Fibroblast of skin of right biceps (primary cell): Measurements from ENCODE around the gene PSD.

Source experiments
- DNase-seq: peaks from one replicate; pipeline ENCODE4 v3.0.0-alpha.2; 2013

PSD gene

DNA sequence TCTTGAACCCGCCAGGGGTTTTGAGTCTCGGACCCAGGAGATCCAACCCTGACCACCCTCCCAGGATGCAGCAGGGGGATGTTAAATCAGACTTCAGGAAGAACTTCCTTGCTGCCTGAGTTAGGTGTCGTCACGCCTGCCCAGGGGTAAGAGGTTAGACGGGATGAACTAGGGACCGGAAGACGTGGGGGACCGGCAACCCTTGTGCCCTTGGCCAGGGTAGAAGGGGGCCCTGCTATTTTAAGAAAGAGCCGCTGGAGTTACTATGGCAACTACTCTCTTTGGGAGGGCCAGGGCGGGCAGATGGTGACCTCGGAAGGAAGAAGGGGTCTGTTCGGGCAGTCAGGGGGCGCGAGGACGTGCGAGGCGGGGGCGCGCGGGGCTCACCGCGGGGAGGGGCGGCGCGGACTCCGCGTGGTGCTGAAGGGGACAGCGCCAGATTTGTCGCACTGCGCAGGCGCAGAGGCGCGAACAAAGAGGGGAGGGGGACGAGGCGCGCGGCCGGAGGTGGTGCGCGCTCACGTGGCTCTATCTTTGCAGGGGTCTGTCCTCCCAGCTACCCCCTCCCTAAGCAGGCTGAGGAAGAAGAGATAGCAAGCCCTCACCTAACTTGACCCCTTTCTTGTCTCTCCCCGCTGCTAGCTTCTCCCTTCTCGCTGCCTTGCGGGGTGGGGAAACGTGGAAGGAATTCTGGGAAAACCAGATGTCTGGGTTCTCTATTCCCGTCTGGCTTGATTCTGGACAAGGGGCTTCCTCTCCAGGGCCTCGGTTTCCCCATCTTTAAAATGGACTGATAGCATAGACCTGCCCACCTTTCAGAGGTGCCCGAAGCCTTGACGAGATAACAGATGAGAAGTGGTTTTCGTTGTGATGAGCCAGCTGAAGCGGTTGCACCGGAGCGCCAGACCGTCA, 940 bp upstream of the PSD start:
- DNase-seq: peak; percentile 30

DNA sequence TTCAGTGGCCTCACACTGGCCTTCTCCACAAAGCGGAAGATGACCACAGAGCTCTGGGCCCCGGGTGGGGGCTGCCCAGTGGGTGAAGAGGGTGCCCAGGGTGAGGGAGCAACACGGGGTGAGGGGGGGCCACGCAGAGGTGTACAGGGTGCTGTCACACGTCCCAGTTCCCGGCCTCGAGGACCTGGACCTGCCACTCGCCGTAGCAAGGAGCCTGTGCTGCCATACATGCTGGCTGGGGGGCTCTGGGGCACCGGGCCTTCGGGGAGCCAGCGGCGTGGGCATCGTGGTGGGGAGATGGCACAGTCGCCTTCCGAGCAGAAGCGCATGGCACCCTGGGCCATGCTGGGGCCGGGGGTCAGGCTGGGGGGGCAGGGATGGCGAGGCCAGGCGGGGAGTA, 1.9 kb downstream of the PSD start:
- no peak for DNase-seq

DNA sequence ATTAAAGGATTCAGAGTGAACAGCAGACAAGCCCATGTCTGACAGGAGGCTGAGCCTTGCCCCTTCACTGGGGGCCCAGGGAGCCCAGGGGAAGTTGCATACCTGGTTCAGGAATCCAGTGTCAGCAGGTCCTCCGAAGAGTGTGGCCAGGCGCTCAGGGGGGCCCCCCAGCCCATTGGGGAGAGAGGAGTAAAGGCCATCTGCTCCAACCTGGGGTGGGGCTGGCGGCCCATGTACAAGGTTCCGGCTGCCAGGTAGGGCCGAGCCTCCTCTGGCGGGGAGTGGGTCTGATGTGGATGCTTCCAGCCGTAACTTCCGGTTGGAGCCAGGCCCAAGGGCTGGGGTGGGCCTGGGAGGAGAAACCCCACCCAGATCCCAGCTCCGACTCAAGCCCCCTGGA, 2.3 kb downstream of the PSD start:
- no peak for DNase-seq

DNA sequence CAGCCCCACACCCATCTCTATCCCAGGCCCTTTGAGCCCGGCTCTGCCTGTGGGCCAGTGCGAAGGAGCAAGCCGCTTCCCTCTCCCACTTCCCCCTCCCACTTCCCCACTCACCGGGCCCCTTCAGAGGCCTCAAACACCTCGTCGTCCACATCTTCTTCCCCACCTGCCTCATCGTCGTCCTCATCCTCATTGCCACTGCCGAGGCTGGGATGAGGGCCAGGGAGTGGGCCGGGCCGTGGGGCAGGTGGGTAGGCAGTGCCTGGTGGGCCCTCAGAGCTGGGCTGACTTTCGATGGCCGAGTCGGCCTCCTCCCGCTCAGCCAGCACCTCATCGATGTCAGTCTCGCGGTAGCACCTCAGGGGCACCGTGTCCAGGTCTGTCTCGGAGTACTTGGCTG, 3.8 kb downstream of the PSD start:
- DNase-seq: no peak

DNA sequence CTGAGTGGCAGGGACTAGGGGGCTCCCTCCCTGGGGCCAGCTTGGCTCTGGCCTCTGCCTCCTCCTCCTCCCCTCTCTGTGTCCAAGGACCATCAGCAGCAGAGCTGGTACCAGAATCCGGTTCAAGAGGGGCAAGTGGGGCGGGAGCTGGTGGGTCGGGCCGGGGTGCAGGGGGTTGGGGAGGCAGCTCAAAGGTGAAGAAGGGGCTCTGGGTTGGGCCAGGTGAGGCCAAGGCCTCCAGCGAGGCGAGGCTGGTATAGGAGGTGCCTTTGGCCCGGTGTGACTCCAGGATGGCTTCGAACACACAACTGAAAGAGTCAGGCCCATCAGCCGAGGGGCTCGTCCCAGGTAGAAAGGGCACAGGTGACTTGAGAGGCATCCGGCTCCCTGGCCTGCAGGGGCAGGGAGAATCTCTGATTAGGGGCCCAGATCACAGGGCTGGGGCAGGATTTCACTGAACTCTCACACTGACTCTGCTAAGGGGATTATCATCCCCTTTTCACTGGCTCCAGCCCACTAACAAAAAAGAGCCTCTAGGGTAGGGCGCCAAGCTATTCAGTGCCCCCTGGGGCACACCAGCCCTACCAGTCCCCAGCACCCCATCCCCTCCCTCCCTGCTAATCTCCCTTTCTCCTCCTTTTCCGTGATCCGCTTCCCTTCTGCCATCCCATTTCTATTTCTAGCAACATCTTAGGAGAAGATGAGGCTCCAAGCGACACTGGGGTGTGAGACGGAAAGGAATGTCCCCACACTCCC, 4.6 kb downstream of the PSD start:
- DNase-seq: no peak

DNA sequence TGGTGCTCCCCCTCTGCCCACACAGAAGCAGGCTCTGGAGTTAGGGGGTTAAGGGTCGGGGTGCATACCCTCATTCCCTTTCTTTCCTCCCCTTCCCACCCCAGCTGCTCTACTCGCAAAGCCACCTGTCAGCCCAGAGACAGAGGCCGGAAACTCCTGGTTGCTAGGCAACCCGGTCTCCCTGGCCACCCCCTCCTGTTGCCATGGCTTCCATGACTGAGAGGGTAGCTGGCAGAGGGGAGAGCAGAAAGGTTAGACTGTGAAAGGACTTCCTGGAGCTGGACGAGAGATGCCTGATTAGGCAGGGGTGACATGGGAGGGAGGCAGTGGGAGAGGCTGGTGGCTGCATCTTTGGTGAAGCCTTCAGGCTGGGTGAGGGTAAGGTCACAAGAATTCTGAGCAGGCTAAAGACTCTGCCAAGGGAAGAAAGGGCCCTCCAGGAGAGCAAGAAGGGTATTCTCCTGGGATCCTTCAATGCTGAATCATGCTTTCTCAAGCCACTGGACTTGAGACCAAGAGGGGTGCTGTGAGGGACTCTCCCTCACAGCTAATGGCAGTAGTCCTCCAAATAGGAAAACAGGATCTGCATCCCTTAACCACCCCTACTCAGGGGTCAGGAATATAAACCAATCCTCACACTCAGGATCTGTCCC, 5.4 kb downstream of the PSD start:
- no peak for DNase-seq

DNA sequence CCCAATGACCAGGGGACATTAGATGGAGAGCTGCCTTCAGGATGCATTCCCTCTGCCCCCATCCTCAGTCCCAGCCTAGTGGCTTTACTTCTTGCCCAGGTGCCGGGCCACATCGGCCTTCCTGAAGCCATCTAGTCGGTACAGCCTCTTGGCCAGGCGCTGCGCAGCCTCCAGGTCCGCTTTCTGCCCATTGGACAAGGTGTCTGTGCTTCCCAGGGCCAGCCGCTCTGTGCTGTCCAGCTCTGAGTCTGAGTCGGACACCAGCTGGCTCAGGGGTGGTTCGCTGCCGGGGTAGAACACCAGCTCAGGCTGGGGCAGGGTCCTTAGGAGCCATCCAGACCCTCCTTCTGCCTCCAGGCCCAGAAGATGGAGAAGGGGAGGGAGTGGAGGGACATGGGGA, 6.3 kb downstream of the PSD start:
- no peak for DNase-seq

DNA sequence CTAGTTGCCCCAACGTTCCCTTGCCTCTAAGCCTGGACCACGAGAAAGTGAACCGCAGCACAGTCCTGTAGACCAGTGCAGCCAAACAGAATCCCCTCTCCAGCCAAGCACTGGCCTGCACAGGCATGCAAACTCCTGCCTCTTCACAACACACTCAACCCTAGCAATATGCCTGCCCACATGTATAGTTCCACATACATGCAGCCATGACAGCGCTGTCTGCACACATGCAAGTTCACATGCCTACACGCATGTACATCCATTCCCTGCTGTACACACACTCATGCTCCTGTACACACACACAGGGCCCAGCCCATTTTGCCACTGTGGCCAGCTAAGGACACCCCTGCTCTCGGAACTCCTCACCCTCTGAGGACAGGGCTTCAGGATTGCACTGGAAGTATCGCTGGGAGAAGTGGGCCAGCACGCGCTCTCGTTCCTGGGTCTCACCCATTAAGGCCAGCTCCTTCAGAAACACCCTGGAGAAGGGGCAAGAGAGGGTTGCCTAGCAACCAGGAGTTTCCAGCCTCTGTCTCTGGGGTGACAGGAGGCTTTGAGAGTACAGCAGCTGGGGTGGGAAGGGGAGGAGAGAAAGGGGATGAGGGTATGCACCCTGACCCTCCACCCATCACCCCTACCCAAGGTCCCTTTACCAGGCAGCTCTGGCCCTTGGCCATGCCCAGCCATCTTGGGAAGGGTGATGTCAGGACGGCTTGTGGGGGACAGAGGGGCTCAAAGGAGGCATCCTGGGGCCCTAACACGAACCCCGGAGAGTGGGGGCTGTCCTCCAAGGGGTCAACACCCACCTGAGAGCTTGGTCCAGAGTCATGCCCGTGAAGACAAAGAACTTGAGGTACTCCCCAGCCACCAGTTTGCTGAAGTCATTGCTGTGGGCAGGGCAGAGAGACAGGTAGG, 7.0 kb downstream of the PSD start:
- DNase-seq: no peak

DNA sequence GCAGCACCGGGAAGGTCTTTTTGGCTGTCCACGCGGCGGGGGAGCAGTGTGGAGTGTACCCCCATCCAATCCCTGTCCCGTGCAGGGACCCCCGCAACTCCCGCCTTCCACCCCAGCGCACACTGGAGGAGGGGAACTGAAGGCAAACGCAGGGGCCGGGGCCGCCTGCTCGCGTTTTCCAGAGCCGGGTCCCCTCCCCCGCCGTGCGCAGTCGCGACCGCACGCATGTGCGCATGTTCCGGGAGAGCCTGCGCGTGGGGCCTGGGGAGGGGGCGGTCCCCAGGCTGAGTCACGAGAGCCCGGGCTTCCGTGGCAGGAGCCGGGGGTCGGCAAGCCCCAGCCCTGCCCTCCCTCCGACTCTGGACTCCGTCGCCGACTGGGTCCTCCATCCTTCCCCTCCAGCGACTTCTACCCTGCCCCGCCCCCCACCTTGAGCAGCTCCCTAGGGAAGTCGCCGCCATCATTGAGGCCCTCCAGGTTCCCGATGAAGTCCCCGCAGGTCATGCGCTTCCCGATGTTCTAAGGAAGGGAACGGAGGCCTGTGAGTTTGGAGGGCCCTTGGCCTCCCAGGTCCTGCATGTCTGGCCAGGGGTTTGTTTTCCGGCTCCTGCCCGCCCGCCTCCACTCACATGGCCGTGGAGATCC, 8.0 kb downstream of the PSD start:
- DNase-seq: peak; percentile 41

DNA sequence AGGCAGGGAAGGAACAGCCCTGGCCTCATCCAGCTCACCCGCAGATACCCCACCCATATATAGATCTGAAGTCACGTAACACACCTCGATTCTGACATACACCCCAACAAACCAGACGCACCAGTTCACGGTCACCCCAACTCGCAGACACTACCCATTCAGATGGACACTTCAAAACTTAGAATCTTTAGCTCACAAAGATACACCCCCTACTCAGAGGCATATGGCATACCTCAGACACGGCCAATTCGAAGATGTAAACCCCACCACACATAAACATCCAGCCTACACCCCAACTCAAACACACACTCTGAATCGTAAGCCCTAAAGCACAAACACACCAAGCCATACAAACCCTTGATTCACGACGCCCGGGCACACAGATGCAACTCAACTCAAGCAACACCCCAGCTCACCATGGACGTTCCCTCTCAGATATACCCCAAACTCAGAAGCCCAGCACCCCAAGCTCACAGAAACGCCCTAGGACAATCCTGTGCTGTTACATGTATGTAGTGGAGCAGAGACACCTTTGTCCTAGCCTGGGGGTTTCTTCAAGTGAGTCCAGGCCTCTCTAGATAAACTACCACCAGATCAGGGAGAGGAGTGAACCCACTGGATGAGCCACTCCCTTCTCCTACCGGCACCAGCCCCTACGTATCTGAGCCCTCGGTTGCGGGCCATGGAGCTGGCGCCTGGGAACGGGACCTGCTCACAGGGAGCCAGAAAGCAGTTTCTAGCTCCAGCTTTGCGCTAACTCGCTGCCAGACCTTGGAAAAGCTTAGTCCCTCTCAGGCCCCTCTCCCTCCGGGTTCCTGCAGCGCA, 8.8 kb downstream of the PSD start:
- no peak for DNase-seq

DNA sequence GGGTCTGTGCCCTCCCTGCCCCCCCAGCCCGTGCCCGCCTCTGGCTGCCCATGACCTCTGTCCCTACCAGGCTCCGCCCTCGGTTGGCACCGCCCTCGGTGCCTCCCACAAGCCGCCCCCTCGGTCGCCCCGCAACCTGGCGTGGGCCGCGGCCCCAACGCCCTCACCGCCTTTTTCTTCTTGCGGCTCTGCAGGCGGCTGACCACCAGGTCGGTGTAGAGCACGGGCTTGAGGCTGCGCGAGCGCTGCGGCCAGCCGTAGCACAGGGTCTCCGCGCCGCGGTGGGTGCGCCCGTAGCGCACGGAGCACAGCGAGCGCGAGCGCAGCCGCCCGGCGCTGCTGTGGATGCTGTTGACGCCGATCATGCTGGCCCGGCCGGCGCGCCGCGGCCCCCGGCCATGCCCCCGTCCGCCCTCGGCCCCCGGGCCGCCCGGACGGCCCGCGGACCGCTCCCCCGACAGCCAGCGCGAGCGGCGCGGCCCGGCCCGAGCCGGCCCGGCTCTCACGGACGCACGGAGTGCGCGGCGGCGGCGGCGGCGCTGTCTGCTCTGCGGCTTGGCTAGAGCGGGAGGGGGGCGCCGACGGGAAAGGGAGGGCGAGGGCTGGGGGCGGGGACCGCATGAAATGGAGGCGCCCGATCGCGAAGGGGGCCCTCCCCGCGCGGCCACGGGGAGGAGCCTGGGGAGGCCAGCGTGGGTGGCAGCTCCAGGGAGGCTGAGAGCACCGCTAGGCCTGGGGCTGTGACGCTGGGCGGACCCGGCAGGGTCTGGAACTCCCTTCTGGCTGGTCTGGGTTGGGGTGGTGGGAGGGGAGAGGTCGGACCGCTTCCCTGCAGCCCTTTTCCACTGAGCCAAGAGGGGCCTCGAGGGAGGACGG, 9.6 kb downstream of the PSD start:
- DNase-seq: peak; percentile 53

DNA sequence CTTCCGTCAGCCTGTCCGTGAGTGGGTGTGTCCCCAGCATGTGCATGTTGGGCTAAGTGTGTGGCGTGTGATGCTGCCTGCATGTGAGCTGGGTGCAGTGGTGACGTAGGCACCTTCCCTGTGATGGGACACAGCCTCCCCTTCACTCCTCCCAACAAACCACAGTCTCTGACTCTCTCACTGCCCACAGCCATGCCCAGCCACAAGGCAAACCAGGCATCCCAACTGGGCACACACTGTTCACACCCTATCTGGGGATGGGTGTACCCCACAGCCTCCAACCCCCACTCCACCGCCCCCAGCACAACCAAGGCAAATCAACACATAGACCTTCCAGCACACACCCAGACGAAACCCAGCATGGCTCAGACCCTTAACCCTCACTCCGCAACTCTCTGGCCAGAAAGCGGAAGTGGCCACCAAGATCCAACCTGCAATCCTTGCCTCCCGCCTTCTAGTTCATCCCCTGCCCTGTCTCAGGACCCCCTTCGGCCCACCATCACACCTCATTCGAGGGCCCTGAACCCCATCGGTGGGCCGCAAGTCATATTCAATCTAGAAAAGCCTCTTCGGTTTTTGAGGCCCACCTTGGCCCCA, 10.4 kb downstream of the PSD start:
- no peak for DNase-seq

DNA sequence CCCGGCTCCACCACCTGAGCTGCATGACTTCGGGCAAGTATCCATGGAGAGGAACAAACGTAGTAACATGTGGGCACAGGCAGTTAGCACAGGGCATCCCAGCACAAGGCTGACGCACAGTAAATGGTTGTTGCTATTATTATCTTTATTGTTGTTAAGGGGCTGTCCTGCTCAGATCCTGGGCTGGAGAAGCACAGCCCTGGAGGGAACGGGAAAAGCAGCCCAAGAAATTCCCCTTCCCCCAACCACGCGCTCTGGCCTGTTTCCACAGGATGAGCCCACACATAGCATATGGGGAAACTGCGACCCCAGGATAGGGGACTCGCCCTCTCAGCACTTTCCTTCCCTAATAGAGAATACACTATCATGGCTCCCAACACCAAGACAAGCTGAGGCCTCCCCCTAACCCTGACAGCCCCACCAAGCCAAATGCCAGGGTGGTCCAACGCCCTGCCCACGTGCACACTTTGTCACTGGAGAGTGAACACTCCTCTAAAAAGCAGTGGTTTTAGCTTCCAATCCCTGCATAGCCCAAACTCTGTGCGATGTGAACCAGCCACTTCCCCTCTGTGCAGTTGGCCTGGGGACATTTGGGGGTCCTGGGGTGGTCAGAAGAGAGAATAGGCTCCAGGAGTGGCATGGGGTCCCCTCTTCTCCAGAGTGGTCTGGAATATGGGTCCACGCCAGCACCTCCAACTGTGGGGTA, 11.0 kb downstream of the PSD start:
- no peak for DNase-seq

DNA sequence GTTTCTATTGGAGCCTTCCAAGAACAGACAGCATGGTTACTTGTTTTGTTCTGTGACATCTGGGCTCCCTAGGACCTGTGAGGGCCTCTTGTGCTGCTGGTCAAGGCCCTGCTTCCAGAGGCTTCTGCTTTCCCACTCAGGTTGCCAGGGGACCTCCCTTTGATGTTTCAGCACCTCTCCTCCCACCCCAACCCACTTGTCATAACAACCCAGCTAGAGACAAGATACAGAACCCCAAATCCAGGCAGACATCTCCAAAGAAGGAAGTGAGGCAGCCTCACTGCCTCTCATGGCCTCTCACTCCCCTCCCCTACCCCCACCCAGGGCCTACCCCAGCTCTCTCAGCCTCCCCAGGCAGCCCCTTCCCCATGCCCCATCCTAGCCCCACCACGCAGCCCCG, 11.8 kb downstream of the PSD start:
- no peak for DNase-seq

DNA sequence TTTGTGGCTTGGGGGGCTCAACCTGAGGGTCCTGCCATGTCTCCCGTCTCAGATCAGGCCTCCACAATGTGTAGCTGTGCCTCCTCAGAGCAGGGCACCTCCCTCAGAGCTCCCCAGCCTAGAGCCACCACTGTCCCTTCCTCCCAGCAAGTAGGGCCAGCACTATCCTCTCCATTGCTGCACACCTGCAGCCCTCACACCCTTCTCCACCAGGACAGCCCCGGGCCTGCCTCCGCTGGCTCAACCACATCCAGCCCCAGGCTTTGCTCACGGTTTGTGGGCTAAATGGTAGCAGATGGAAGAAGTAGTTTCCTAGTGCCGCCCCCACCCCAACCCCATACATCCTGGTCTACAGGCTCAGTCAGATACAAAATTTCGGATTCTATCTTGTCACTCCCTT, 13.0 kb downstream of the PSD start:
- DNase-seq: no peak

DNA sequence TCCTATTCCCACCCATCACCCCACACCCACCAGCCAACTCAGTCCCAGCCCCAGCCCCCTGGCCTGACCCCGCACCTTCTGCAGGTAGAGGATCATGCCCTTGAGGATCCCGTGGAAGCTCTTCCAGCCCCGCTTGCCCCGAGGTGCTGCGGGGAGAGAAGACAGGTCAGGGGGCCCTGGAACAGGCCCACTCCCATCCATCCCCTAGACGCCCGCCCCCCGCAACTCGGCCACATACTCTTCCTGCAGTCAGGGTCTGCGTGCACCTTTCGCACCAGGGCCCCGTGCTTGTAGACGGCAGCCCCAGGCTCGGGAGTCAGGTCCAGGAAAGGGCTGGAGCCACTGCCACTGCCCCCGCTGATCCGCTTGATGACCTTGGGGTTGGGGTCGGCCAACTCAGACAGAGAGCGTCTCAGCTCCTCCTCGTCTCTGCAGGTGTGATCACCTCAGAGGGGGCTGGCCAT, 13.4 kb downstream of the PSD start:
- DNase-seq: no peak

DNA sequence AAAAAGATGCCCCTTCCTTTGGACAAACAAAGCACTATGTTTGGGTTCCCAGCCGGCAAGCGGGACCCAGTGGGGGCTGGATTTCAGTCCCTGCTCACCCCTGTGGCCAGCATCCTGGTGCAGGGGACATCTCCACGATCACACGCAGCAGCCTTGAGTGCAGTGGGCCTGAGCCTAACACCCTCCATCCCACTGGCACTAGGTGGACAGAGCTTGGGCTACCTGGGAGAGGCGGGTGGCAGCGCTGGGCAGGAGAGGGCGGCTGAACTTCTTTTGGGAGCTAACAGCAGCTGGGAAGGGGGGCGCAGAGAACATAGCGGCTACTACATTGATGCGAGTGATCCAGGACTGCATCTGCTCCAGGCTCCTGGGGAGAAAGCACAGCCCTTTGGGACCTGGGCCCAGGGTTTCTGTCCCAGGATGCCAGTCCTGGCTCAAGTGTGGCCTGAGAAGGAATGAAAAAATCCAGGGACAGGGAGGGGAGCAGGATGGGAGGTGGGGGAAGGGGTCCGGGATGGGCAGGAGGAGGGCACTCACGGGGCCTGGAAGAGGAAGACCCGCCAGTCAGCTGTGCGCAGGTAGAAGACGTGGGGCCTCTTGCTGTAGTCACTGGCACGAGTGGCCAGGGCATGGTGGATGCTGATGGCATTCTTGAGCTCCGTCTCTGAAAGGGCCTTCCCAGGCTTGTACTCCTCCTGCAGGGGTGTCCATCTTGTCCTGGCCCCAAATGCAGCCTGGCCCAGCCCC, 14.1 kb downstream of the PSD start:
- DNase-seq: no peak

DNA sequence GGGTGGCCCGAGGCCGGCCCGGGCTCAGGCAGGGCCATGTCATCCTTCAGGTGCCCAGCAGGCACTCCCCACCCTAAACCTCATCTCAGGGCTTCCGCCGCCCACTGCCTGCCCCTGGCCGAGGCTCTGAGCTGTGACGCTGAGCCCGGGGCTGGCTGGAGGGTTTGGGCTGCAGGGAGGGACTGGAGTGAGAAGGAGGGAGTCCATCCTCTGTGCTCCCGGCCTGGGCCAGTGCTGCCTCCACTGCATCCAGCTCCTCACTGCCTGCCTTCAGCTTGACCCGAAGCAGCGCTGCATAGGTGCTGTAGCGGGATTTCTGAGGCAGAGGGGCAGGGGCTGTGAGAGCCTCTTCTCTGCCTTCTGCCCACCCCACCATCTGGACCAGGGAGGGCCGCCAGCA, 15.5 kb downstream of the PSD start:
- no peak for DNase-seq
